SU-DHL-6 (cell line): ENCODE data around the gene PEX11A.

ENCODE experiments used
- H2AFZ ChIP-seq: fragments of 200-600 bp; sonication (generic); 2 replicates; pipeline ENCODE4 v1.6.1; 2014; ENCODE audit warnings: low read depth, mild to moderate bottlenecking, moderate library complexity, mixed read lengths, antibody characterized with exemption, low read length; ENCODE audit not compliant: severe bottlenecking
- H3F3A ChIP-seq: fragments of 200-600 bp; shearing (Covaris generic); 2 replicates; pipeline ENCODE4 v1.6.0; 2016; ENCODE audit warnings: antibody characterized with exemption, mild to moderate bottlenecking; ENCODE audit not compliant: insufficient read depth
- H3K27ac ChIP-seq: fragments of 200-600 bp; sonication (generic); 2 replicates; pipeline ENCODE4 v1.5.1; 2016; ENCODE audit warnings: low read depth, mild to moderate bottlenecking, low read length, moderate library complexity, mixed read lengths
- H3K27me3 ChIP-seq: fragments of 200-600 bp; sonication (generic), shearing (Covaris generic); 2 replicates; pipeline ENCODE4 v1.6.0; 2014; ENCODE audit warnings: mild to moderate bottlenecking, low read length
- H3K36me3 ChIP-seq: fragments of 200-600 bp; sonication (generic); 2 replicates; pipeline ENCODE4 v1.6.1; 2014; ENCODE audit warnings: mild to moderate bottlenecking, low read length, mixed read lengths
- H3K4me2 ChIP-seq: fragments of 300-600, 200-600 bp; shearing (Covaris generic), sonication (generic); 2 replicates; pipeline ENCODE4 v1.6.0; 2014; ENCODE audit warnings: low read length, low read depth, mild to moderate bottlenecking; ENCODE audit not compliant: poor library complexity, severe bottlenecking
- H3K4me3 ChIP-seq: fragments of 200-600 bp; sonication (generic); 2 replicates; pipeline ENCODE4 v1.5.1; 2014; ENCODE audit warnings: antibody characterized with exemption, low read length, mild to moderate bottlenecking, mixed read lengths; ENCODE audit not compliant: insufficient read depth, poor library complexity, severe bottlenecking
- H3K79me2 ChIP-seq: fragments of 200-600 bp; sonication (generic); 2 replicates; pipeline ENCODE4 v1.6.1; 2014; ENCODE audit warnings: mild to moderate bottlenecking, low read length, moderate library complexity; ENCODE audit not compliant: insufficient read depth
- H3K9ac ChIP-seq: fragments of 200-600 bp; sonication (generic); 2 replicates; pipeline ENCODE4 v1.7.0; 2014; ENCODE audit warnings: mild to moderate bottlenecking, low read length
- H3K9me2 ChIP-seq: fragments of 200-600 bp; sonication (generic); replicated peaks from 2 replicates; pipeline ENCODE4 v1.6.1; 2014; ENCODE audit warnings: low read length; ENCODE audit not compliant: insufficient read depth
- H3K9me3 ChIP-seq: fragments of 200-600 bp; sonication (generic); 2 replicates; pipeline ENCODE4 v1.6.1; 2014; ENCODE audit warnings: low read length, mixed read lengths; ENCODE audit not compliant: insufficient read depth
- H4K20me1 ChIP-seq: fragments of 200-600 bp; sonication (generic); 2 replicates; pipeline ENCODE4 v1.6.1; 2014; ENCODE audit warnings: low read depth, mild to moderate bottlenecking, antibody characterized with exemption, low read length, moderate library complexity, mixed read lengths
- CTCF ChIP-seq: fragments of 200-600 bp; sonication (generic); IDR thresholded peaks from one replicate; pipeline ENCODE4 v1.5.1; 2017; ENCODE audit warnings: antibody characterized with exemption, mild to moderate bottlenecking, low read length, moderate library complexity; ENCODE audit not compliant: insufficient read depth, poor library complexity, severe bottlenecking
- EZH2phosphoT487 ChIP-seq: fragments of 200-600 bp; sonication (generic), shearing (Covaris generic); conservative IDR thresholded peaks from 2 replicates; pipeline ENCODE4 v1.6.1; 2018; ENCODE audit warnings: mild to moderate bottlenecking, antibody characterized with exemption, low read length, moderate library complexity, mixed read lengths

The PEX11A gene

GRCh38 chr15:89669941-89670340 lies 20.6 kb downstream of the PEX11A start:
- no peaks in the 10 kb centered on the region for H3K36me3 ChIP-seq
- H3K79me2 ChIP-seq = no peaks in the 10 kb centered on the region
- 0 out of 2 replicates have a peak, but pooled peaks cover under 1% of the 10 kb centered on the region for H3K27me3 ChIP-seq
- no peaks in the 10 kb centered on the region for H3F3A ChIP-seq
- H3K9ac ChIP-seq = no peak overlapping the region
- H3K27ac ChIP-seq = no peak overlapping the region
- no peaks in the 10 kb centered on the region for H3K9me2 ChIP-seq
- H4K20me1 ChIP-seq = no peaks in the 10 kb centered on the region
- no peak overlapping the region for H2AFZ ChIP-seq
- TF ChIP-seq EZH2phosphoT487 (no peak), CTCF (no peak)
- H3K9me3 ChIP-seq = no peaks in the 10 kb centered on the region
- H3K4me3 ChIP-seq = no peak overlapping the region
- no peak overlapping the region for H3K4me2 ChIP-seq

GRCh38 chr15:89669309-89669865 lies 21.2 kb downstream of the PEX11A start:
- H3K4me3 ChIP-seq = no peak overlapping the region
- H3K27ac ChIP-seq = no peak overlapping the region
- no peak for TF ChIP-seq EZH2phosphoT487
- no peak for TF ChIP-seq CTCF
- H3K79me2 ChIP-seq = no peaks in the 10 kb centered on the region
- H2AFZ ChIP-seq = no peak overlapping the region
- no peak overlapping the region for H3K4me2 ChIP-seq
- no peaks in the 10 kb centered on the region for H3K9me2 ChIP-seq
- no peaks in the 10 kb centered on the region for H3K27me3 ChIP-seq
- no peaks in the 10 kb centered on the region for H4K20me1 ChIP-seq
- H3F3A ChIP-seq = no peaks in the 10 kb centered on the region
- H3K36me3 ChIP-seq = no peaks in the 10 kb centered on the region
- H3K9ac ChIP-seq = no peak overlapping the region
- H3K9me3 ChIP-seq = no peaks in the 10 kb centered on the region

GRCh38 chr15:89668171-89668570 lies 22.4 kb downstream of the PEX11A start:
- no peak overlapping the region for H3K4me2 ChIP-seq
- no peaks in the 10 kb centered on the region for H3K79me2 ChIP-seq
- TF ChIP-seq CTCF (no peak), EZH2phosphoT487 (no peak)
- H3K36me3 ChIP-seq = no peaks in the 10 kb centered on the region
- H3K4me3 ChIP-seq = no peak overlapping the region
- no peaks in the 10 kb centered on the region for H3K27me3 ChIP-seq
- no peak overlapping the region for H2AFZ ChIP-seq
- H3K27ac ChIP-seq = no peak overlapping the region
- no peaks in the 10 kb centered on the region for H3F3A ChIP-seq
- H4K20me1 ChIP-seq = no peaks in the 10 kb centered on the region
- no peaks in the 10 kb centered on the region for H3K9me2 ChIP-seq
- no peak overlapping the region for H3K9ac ChIP-seq
- H3K9me3 ChIP-seq = no peaks in the 10 kb centered on the region

GRCh38 chr15:89667706-89667960 lies 22.9 kb downstream of the PEX11A start:
- Histone ChIP-seq H3K4me3 (no peak overlapping the region), H3F3A (no peaks in the 10 kb centered on the region), H3K9me3 (no peaks in the 10 kb centered on the region), H3K79me2 (no peaks in the 10 kb centered on the region), H3K9me2 (no peaks in the 10 kb centered on the region), H3K27me3 (no peaks in the 10 kb centered on the region), H3K27ac (no peak overlapping the region), H2AFZ (no peak overlapping the region), H3K9ac (no peak overlapping the region), H3K36me3 (no peaks in the 10 kb centered on the region), H4K20me1 (no peaks in the 10 kb centered on the region), H3K4me2 (no peak overlapping the region)
- TF ChIP-seq EZH2phosphoT487 (no peak), CTCF (no peak)
